ENCODE measurements around the gene CHRNA7.
"Not testable (repeated sequence)": the region's sequence is repeated elsewhere in the genome, so short reads cannot be mapped to it uniquely, and the experiment has no call there.

The CHRNA7 gene

DNA sequence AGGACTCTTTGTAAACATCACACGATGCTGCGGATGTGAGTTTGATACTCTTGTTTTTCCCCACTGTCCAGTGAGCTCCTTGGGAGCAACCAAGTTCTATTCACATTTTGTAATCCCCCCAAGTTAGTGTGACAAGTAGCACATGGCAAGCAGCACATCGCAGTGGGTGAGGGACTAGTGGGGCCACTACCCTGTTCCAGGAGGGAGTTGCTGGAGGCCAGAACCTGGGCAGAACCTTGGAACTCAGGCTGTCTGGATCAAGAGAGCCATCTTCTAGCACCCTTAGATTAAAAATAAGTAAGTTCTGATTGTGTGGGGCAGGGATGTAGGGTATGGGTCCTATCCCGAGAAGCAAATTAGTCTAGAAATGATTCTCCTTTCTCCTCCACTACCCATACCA, 91.7 kb downstream of the CHRNA7 start:
- no peak for DNase-seq

DNA sequence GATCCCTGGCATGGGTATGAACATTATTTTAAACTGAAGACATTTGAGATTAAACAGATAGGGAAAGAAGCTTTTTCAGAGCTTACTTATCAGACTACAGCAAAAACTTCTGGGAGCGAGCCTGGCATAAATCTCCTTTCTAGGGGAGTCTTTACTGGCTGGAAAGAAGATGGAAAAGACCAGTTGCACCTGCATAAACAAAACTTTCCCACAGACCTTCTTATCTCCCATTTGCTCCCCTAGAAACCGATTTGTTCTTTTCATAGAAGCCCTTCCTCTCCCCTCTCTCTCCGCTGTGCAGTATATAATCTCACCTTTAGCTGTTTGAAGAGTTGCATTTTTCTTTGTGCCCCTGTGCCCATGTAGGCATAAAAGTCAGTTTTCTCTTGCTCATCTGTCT, 93.2 kb downstream of the CHRNA7 start:
- DNase-seq, result no peak

GRCh38 chr15:32124726-32125125, 94.4 kb downstream of the CHRNA7 start:
- peak; percentile 86 for DNase-seq

- no peak for DNase-seq
Observed at GRCh38 chr15:32125595-32125994, 95.3 kb downstream of the CHRNA7 start.

DNA sequence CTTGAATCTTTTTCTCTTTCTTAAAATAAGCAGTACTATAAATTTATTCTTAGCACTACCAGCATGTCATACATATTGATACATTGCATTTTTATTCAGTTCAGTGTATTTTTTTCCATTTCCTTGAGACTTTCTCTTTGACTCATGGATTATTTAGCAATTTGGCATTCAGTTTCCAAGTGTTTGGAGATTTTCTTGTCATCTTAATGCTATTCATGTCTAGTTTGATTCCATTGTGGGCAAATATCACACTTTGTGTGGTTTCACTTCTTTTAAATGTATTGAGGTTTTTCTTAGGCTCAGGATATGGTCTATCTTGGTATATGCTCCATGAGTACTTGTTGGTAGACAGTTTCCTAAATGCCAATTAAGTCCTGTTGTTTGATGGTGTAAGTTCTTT, 99.5 kb downstream of the CHRNA7 start:
- DNase-seq, result no peak

DNA sequence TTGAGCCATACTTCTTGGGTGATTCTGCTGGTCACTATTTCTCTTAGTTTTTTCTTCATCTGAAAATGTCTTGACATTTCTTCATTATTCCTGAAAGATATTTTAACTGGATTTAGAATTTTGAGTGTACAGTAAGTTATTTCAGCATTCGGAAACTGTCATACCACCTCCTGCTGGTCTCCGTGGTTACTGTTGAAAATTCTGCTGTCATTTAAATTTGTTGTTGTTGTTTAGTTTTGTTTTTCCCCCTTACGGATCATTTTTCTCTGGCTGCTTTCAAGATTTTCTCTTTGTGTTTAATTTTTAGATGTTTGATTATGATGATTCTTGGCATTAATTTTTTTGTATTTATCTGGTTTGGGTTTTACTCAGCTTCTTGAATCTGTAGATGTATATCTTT, 100.5 kb downstream of the CHRNA7 start:
- no peak for DNase-seq

DNA sequence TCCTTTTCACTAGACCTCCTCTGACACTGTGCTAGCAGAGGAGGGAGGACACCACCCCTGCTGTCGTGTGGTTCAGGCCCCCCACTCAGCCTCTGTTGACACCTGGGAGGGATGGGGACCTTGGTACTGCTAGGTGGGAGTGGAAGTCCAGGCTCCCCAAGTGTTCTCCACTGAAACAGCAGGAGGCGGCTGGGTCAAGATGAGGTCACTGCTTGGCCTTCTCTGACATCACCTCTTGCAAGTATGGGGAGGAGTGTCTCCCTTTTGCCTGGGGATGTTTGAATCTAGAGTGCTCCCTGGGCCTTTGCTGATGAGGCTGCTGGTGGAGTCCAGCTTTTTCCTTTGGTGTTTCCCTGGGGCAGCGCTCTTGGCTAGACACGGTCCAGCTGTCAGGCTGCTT, 101.5 kb downstream of the CHRNA7 start:
- DNase-seq, result no peak

DNA sequence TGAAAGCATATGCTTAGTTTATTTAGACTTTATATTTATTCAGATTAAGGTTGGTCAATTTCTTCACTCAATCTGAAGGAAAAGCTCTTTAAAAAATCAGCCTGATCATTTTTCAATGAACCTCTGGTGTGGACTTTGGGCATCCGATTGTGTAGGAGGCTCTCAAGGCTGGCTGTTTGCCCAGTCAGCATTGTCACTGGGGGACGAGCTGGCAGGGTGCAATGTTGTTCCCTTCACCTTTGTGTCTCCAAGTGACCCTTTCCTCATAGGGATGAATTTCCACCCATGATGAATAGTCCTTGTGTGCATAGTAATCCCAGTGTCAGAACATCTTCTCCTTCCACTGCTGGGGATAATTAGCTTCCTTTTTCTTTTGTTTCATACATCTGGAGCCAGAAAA, 102.5 kb downstream of the CHRNA7 start:
- DNase-seq, result no peak

DNA sequence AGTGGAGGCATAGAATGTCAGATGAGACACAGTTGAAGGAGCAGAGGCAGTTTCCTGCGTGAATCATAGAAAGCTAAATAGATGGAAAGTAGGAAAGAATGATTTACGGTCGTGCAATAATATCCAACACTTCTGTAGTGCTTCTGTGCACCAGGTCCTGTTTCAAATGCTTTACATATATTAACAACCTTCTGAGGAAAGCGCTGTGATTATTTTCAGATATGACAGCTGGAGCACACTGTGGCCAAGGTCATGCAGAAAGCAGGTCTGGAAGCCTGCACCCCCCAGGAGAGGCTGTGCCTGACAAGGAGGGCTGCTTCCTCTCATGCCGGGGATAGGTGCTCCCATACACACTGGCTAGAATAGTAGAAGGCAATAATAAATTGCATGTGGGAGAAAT, 104.5 kb downstream of the CHRNA7 start:
- DNase-seq, result no peak

DNA sequence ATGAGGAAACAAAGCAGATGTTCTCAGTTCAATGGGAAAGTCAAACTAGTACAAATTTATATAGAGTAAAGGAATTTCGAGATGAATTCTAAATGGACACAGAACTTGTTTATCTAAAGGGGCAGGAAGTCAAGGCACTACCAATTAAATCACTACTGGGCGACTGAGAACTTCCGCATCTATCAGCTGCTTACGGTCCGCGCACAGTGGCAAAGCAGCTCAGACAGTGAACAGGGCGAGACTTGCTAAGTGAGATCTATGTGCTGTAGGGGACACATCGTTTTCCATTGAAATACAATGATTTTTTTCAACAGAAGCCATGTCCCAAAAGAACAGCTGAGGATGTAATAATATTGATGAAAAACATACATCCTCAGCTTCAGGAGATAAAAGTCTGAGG, 105.0 kb downstream of the CHRNA7 start:
- DNase-seq, result no peak

GRCh38 chr15:32145512-32145911, 115.2 kb downstream of the CHRNA7 start:
- not testable (repeated sequence) for DNase-seq

DNA sequence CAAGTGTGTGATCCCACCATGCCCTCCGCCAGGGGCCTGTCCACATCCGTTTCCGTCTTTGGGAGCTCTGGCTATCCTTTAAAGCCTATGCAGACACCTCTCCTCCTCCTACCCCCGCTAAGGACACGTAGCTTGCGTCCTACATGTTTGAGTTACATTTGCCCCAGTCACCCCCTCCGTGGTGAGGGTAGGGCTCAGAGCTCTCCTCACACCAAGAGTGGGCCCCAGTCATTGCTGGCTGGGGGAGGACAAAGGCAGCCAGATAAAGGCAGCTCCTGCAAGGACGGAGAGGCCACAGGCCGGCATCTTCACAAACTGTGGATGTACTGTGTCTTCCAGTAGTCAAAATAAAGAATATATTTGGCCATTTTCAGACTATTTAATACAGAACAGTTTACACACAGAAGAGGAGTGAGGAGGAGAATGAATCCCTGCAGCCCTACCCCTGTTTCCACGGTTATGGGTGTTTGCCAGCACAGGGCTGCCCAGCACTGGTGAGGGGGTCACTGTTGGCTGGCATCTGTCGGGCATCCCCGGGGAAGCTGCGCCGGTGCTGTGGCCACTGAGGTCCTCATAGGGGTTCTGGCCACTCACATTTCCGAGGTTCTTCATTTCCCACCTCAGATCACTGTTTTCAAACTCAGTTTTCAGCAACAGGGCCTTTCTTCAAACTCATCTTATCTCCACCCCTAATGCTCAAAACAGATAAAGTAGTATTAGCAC, 118.7 kb downstream of the CHRNA7 start:
- no peak for DNase-seq

DNA sequence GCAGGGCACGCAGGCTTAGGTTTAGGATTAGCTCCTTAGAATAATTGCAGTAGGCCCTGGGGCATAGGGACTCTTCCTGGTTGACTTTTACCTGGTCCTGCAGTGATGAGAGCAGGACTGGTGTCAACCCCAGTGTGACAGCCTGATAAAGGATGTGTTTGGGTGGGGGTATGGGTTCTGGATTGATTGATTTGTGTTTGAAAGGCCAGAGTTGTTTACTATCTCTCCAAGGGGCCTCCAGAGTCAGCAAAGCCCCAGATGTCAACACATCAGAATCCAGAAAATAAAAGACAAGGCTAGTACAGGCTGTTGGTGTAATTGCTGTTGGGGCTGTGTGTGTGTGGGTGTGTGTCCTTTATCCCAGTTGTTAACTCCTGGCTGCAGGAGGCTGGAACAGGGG, 122.3 kb downstream of the CHRNA7 start:
- no peak for DNase-seq

DNA sequence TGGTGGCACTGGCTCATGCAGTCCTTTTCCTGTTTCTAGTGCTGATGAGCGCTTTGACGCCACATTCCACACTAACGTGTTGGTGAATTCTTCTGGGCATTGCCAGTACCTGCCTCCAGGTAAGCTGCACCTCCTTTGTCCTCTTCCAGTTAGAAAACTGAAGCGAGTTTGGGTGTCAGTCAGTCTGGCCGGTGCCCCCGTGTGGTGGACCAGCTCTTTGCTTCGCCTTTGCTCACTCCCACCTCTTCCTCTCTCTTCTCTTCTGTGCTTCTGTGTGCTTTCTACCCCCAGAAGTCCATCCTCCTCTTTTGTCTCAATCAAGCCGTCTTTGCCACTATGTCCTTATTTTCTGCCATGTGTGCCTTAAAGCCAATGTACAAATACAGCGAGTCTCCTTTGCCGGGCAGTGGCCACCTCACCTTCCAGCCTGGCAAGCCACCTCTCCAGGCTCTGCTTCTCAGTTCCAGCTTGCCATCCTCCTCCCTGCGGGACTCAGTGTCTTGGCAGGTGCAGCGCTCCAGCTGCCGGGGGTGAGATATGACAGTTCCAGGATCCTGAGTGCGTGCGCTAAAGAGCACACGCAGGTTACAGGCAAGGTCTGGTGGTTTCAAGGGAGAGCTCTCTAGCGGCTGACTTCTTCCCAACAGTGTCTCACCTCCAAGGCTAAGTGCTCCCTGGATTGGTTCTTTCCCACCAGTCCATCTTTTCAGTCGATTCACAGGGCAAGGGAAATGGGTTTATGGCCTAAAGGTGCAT, 123.7 kb downstream of the CHRNA7 start:
- not testable (repeated sequence) for DNase-seq

GRCh38 chr15:32162143-32162542, 131.8 kb downstream of the CHRNA7 start:
- DNase-seq, result not testable (repeated sequence)

- DNase-seq, result not testable (repeated sequence)
Observed at GRCh38 chr15:32164065-32164464, 133.8 kb downstream of the CHRNA7 start.

DNA sequence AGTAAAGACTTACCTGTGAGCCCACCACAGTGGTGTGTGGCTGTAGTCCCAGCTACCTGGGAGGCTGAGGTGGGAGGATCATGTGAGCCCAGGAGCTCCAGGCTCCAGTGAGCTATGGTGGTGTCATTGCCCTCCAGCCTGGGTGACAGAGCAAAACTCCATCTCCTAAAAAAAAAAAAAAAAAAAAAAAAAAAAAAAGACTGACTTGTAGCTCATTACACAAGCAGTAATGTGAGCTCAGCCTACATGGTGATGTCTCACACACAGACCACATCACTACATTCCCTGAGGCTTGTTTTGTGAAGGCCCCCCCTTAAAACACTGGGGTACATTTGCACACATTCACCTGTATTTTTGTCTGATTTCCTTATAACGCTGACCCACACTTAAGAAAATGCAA, 134.4 kb downstream of the CHRNA7 start:
- not testable (repeated sequence) for DNase-seq

- not testable (repeated sequence) for DNase-seq
Observed at GRCh38 chr15:32165775-32166174, 135.5 kb downstream of the CHRNA7 start.

DNA sequence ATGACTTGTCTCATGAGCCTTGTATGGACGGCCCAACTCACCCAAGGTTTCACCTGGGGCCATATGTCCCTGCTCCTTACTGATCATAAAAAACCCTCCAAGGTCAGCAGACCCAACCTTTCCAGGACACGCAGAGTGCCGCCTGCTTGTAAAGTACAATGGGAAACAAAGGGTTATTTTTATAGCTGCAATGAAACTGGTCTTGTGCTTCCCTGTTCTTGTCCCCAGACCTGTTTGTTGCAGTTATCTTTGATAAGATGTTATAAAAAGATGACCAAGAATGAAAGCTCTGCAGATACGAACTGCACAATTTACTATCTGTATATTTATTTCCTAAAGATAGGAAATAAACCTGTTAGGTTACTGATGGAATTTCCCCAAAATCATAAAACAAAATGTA, 136.0 kb downstream of the CHRNA7 start:
- not testable (repeated sequence) for DNase-seq

DNA sequence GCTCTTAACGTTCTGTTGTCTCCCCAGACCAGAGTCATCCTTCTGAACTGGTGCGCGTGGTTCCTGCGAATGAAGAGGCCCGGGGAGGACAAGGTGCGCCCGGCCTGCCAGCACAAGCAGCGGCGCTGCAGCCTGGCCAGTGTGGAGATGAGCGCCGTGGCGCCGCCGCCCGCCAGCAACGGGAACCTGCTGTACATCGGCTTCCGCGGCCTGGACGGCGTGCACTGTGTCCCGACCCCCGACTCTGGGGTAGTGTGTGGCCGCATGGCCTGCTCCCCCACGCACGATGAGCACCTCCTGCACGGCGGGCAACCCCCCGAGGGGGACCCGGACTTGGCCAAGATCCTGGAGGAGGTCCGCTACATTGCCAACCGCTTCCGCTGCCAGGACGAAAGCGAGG, 137.6 kb downstream of the CHRNA7 start:
- not testable (repeated sequence) for DNase-seq

- DNase-seq, result not testable (repeated sequence)
Observed at GRCh38 chr15:32180579-32180978, 150.3 kb downstream of the CHRNA7 start.

- not testable (repeated sequence) for DNase-seq
Observed at GRCh38 chr15:32193780-32194179, 163.5 kb downstream of the CHRNA7 start.

DNA sequence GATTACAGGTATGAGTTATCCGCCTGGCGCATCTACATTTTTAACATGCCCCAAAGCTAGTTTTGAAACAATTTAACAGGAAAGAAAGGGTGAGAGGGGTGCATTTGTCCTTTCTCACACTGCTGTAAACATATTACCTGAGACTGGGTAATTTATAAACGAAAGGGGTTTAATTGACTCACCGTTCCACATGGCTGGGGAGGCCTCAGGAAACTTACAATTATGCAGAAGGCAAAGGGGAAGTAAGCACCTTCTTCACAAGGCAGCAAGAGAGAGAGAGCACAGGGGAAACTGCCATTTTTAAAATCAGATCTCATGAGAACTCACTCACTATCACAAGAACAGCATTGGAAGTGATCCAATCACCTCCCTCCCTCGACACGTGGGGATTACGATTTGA, 165.9 kb downstream of the CHRNA7 start:
- not testable (repeated sequence) for DNase-seq

GRCh38 chr15:32198938-32199337, 168.6 kb downstream of the CHRNA7 start:
- not testable (repeated sequence) for DNase-seq

All from islet precursor cell (in vitro differentiated cells).